DMS 273 (cell line): ENCODE data around the gene COL6A5.
"Not testable (repeated sequence)": the region's sequence is repeated elsewhere in the genome, so short reads cannot be mapped to it uniquely, and the experiment has no call there.

ENCODE experiments used
- DNase-seq: peaks from one replicate; lab custom pipeline; 2025; ENCODE audit not compliant: unreplicated experiment; lab: John Stamatoyannopoulos, UW

Gene COL6A5, protein sequence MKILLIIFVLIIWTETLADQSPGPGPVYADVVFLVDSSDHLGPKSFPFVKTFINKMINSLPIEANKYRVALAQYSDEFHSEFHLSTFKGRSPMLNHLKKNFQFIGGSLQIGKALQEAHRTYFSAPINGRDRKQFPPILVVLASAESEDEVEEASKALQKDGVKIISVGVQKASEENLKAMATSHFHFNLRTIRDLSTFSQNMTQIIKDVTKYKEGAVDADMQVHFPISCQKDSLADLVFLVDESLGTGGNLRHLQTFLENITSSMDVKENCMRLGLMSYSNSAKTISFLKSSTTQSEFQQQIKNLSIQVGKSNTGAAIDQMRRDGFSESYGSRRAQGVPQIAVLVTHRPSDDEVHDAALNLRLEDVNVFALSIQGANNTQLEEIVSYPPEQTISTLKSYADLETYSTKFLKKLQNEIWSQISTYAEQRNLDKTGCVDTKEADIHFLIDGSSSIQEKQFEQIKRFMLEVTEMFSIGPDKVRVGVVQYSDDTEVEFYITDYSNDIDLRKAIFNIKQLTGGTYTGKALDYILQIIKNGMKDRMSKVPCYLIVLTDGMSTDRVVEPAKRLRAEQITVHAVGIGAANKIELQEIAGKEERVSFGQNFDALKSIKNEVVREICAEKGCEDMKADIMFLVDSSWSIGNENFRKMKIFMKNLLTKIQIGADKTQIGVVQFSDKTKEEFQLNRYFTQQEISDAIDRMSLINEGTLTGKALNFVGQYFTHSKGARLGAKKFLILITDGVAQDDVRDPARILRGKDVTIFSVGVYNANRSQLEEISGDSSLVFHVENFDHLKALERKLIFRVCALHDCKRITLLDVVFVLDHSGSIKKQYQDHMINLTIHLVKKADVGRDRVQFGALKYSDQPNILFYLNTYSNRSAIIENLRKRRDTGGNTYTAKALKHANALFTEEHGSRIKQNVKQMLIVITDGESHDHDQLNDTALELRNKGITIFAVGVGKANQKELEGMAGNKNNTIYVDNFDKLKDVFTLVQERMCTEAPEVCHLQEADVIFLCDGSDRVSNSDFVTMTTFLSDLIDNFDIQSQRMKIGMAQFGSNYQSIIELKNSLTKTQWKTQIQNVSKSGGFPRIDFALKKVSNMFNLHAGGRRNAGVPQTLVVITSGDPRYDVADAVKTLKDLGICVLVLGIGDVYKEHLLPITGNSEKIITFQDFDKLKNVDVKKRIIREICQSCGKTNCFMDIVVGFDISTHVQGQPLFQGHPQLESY (N-terminal part only)

DNA sequence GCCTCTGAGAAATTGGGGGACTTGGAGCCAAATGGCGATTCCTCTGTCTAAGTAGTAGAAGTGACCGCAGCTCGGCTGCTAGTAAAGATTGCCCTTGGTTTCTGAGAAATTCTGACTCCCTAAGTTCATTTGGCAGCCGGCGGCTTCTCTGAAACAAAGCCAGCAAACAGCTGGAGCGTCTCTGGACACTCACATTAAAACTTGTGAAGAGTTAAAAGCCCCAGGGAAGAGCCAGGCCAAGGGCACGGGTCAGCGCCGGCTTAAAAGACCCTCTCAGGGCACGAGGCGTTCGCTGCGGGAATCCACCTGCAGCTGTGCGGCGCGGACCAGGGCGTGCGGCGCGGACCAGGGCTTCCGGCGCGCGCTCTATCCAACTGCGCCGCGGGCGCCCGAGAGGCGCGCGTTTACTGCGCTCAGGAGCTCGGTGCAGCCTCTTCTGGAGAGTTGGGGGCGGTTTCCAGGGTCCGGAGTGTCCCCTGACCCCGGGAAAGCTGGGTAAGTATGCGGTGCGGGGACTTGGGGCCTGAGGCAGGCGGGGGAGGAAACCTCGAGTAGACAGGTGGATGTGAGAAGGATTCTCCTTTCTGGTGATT lies at the start of gene COL6A5:
Gene COL6A5, plus strand, starts transcription at position 186 of the 593 bp plus-strand sequence. CDS start 27,967 bp downstream, outside the sequence.
- DNase-seq, result peak; percentile 10

GRCh38 chr3:130299531-130299930 lies 45.9 kb upstream of the COL6A5 start:
- DNase-seq, result no peak

- DNase-seq, result no peak
Observed at GRCh38 chr3:130300888-130301287, 44.6 kb upstream of the COL6A5 start.

DNA sequence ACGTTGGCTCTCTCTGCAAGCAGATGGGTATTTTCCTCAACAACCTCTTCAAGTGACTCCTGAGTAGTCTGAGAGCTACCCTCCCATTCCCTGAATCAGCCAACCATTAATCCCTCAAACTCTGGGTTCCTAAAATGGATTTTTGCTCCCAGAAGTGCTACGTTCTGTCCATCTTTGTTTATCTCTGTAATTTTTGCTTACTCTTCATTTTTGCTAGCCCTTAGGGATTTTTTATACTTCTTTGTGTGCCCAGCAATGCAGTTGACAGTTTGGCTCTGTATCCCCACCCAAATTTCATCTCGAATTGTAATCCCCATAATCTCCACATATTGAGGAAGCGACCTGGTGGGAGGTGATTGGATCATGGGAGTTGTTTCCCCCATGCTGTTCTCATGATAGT lies 35.4 kb upstream of the COL6A5 start:
- DNase-seq, result no peak

DNA sequence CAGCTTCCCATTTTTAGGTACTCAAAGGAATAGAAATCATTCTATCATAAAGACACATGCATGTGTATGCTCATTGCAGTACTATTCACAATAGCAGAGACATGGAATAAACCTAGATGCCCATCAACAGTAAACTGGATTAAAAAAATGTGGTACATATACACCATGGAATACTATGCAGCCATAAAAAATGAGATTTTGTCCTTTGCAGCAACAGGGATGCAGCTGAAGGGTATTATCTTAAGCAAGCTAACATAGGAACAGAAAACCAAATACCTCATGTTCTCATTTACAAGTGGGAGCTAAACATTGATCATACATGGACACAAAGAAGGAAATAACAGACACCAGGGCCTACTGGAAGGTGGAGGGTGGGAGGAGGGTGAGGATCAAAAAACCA lies 33.1 kb upstream of the COL6A5 start:
- no peak for DNase-seq

DNA sequence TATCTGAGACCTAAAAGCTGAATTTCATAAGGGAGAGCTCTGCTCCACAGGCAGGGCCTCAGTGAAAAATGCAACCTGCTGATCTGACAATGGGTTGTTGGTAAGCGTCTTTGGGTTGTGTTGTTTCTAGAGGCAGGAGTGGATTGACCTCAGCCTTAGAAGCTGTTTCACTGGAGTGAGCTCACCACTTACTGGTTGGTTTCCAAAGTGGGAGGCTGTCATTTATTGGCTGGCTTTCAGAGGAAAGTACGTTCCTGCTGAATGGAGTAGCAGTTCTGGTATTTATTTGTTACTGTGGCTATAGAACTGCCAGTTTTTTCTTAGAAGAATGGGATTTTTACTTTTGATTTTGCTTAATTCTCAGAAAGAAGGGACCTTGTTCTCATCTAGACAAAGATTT lies 29.3 kb upstream of the COL6A5 start:
- DNase-seq, result no peak

- DNase-seq, result no peak
Observed at GRCh38 chr3:130323503-130323902, 22.0 kb upstream of the COL6A5 start.

- no peak for DNase-seq
Observed at GRCh38 chr3:130340766-130341165, 4.7 kb upstream of the COL6A5 start.

DNA sequence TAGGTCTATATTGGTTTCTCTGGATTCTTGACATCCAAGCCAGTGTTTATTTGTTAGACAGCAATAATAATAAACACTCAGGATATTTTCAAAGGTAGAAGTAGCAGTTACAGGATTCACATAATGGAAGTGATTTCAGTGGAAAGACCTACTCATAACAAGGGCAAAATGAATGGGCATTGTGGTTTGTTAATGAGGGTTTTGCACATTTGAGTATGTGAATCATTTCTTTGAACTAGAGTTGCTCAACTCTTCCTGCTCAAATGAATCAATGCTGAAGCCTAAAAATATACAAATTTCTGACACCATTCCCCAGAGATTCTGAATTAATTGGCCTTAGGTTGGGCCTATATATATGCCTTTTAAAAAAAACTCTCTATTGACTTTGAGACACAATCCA lies 4.1 kb upstream of the COL6A5 start:
- DNase-seq, result no peak

- DNase-seq, result no peak
Observed at GRCh38 chr3:130341882-130342281, 3.6 kb upstream of the COL6A5 start.

- no peak for DNase-seq
Observed at GRCh38 chr3:130342821-130343661, 2.4 kb upstream of the COL6A5 start.

GRCh38 chr3:130348258-130348657 lies 2.8 kb downstream of the COL6A5 start:
- DNase-seq, result not testable (repeated sequence)

GRCh38 chr3:130354430-130354829 lies 9.0 kb downstream of the COL6A5 start:
- no peak for DNase-seq

DNA sequence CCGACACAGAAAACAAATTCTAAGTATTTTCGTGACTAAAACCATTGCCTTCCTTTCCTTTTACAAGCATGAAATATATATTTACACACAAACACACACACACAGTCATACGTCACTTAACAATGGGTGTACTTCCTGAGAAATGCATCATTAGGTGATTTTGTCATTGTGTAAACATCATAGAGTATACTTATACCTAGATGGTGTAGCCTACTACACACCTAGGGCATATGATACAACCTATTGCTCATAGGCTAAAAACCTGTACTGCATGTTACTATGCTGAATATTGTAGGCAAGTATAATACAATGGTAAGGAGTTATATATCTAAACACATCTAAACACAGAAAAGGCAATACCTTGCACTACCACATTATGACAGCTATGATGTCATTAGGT lies 28.6 kb downstream of the COL6A5 start:
- no peak for DNase-seq

GRCh38 chr3:130374908-130375307 lies 29.4 kb downstream of the COL6A5 start:
- no peak for DNase-seq

DNA sequence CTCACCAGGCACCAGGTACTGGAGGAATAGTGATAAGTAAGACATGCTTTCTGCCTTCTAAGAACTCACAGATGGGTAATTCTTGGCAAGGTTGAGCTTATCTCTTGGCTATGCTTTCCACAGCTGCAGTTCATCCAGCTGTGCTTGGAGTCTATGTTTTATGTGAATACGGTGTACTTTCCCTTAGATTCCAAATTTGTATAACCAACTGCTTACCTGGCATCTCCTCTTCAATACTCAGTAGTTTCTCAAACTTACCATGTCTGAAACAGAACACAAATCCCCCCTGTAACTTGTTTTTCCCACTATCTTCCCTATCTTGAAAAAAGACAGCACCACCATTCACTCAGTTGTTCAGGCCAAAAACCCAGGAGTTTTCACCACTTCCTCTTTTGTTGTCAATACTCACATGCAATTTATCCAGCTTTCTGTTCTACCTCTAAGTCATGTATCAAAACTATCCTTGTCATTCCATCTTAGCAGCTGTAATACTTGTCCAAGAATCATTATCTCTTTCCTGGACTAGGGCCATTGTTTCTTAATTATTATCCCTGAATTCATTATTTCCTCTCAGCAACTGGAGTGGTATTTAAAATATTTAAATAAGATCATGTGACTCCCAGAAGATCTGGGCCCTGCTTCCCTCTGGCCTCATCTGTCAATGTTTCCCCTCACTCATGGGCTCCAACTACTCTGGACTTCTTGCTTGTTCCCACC lies 32.6 kb downstream of the COL6A5 start:
- DNase-seq, result no peak

GRCh38 chr3:130378677-130379191 lies 33.3 kb downstream of the COL6A5 start:
- DNase-seq, result no peak

- DNase-seq, result no peak
Observed at GRCh38 chr3:130379274-130379673, 33.8 kb downstream of the COL6A5 start.

GRCh38 chr3:130380398-130380797 lies 34.9 kb downstream of the COL6A5 start:
- DNase-seq, result no peak
